ENCODE measurements around the gene ELP5. TPM values are rescaled to one million over a fixed set of nuclear protein-coding genes. Genes with fewer than 3 reads are reported as not detected.

The ELP5 gene
- total RNA-seq, 2 donors from 2014 or later = 28.1 to 70.7 TPM

- Histone ChIP-seq H3K9me3 (no peaks in the 10 kb centered on the region), H3K4me1 (peaks cover 0 to 36% of the 10 kb centered on the region in 2 donors), H3K36me3 (peaks cover 27% of the 10 kb centered on the region), H3K27ac (peak within 1 kb of the TSS; percentile 91 to 93), H3K27me3 (no peaks in the 10 kb centered on the region), H3K4me3 (peak within 1 kb of the TSS; percentile 60 to 72)
- TF ChIP-seq, protein P1, sequence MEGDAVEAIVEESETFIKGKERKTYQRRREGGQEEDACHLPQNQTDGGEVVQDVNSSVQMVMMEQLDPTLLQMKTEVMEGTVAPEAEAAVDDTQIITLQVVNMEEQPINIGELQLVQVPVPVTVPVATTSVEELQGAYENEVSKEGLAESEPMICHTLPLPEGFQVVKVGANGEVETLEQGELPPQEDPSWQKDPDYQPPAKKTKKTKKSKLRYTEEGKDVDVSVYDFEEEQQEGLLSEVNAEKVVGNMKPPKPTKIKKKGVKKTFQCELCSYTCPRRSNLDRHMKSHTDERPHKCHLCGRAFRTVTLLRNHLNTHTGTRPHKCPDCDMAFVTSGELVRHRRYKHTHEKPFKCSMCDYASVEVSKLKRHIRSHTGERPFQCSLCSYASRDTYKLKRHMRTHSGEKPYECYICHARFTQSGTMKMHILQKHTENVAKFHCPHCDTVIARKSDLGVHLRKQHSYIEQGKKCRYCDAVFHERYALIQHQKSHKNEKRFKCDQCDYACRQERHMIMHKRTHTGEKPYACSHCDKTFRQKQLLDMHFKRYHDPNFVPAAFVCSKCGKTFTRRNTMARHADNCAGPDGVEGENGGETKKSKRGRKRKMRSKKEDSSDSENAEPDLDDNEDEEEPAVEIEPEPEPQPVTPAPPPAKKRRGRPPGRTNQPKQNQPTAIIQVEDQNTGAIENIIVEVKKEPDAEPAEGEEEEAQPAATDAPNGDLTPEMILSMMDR (IDR thresholded peaks at IDR 0.05) = no peak
- DNase-seq (ENCODE audit: low spot score) = peak; percentile 94
Measured at GRCh38 chr17:7281074-7281952, 29.3 kb downstream of the ELP5 start, which contains the start of gene SLC2A4. SLC2A4 (plus strand) TSS chr17:7281718; CDS start chr17:7281935, 217 bp downstream.

GRCh38 chr17:7281953-7282751 is 30.1 kb downstream of the ELP5 start:
- no peaks in the 10 kb centered on the region for H3K27me3 ChIP-seq
- peaks cover 32% of the 10 kb centered on the region for H3K36me3 ChIP-seq
- TF ChIP-seq, protein P1 (IDR thresholded peaks at IDR 0.05) = no peak
- peaks cover 0 to 36% of the 10 kb centered on the region in 2 donors for H3K4me1 ChIP-seq
- H3K9me3 ChIP-seq = no peaks in the 10 kb centered on the region
- H3K27ac ChIP-seq = peak overlapping the region; percentile 91 to 93
- peak overlapping the region; percentile 60 to 72 for H3K4me3 ChIP-seq
- DNase-seq (ENCODE audit: low spot score) = no peak

GRCh38 chr17:7282752-7283321 is 30.8 kb downstream of the ELP5 start:
- TF ChIP-seq, protein P1 (IDR thresholded peaks at IDR 0.05) = no peak
- no peaks in the 10 kb centered on the region for H3K27me3 ChIP-seq
- no peaks in the 10 kb centered on the region for H3K9me3 ChIP-seq
- H3K36me3 ChIP-seq = peaks cover 32% of the 10 kb centered on the region
- peaks cover 0 to 36% of the 10 kb centered on the region in 2 donors for H3K4me1 ChIP-seq
- DNase-seq (ENCODE audit: low spot score) = no peak
- peak overlapping the region; percentile 91 to 93 for H3K27ac ChIP-seq
- peak overlapping the region; percentile 60 to 72 for H3K4me3 ChIP-seq

DNA sequence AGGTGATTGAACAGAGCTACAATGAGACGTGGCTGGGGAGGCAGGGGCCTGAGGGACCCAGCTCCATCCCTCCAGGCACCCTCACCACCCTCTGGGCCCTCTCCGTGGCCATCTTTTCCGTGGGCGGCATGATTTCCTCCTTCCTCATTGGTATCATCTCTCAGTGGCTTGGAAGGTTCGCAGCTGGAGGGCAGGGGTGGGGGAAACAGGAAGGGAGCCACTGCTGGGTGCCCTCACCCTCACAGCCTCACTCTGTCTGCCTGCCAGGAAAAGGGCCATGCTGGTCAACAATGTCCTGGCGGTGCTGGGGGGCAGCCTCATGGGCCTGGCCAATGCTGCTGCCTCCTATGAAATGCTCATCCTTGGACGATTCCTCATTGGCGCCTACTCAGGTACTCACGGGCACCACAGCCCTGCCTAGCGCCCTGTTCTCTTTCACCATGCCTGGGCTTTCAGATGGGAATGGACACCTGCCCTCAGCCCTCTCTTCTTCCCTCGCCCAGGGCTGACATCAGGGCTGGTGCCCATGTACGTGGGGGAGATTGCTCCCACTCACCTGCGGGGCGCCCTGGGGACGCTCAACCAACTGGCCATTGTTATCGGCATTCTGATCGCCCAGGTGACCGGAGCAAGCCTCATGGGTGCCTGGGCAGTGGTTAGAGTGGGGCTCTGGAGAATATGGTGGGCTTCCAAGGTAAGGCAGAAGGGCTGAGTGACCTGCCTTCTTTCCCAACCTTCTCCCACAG is 31.6 kb downstream of the ELP5 start:
- Histone ChIP-seq H3K36me3 (peaks cover 32% of the 10 kb centered on the region), H3K27ac (peak overlapping the region; percentile 91 to 93), H3K27me3 (no peaks in the 10 kb centered on the region), H3K4me1 (peaks cover 0 to 36% of the 10 kb centered on the region in 2 donors), H3K4me3 (peak overlapping the region in 1 of 2 donors; percentile 60), H3K9me3 (no peaks in the 10 kb centered on the region)
- TF ChIP-seq, protein P1 (IDR thresholded peaks at IDR 0.05) = no peak
- DNase-seq (ENCODE audit: low spot score) = no peak

DNA sequence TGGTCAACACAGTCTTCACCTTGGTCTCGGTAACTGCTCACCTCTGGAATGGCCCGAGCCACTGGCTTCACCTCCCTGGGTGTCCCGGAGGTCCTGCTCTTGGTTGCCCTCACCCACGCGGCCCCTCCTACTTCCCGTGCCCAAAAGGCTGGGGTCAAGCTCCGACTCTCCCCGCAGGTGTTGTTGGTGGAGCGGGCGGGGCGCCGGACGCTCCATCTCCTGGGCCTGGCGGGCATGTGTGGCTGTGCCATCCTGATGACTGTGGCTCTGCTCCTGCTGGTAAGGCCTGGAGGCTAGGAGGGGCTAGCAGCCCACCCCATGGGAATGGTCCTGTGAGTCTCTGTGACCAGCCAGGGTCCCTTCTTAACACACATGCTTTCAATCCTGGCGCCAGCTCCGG is 32.9 kb downstream of the ELP5 start:
- DNase-seq (ENCODE audit: low spot score) = no peak
- H3K4me3 ChIP-seq = no peak overlapping the region
- peaks cover 0 to 36% of the 10 kb centered on the region in 2 donors for H3K4me1 ChIP-seq
- H3K9me3 ChIP-seq = no peaks in the 10 kb centered on the region
- TF ChIP-seq, protein P1 (IDR thresholded peaks at IDR 0.05) = no peak
- no peaks in the 10 kb centered on the region for H3K27me3 ChIP-seq
- H3K36me3 ChIP-seq = peaks cover 32% of the 10 kb centered on the region
- peak overlapping the region in 1 of 2 donors; percentile 16 for H3K27ac ChIP-seq

Measured in right atrium auricular region (tissue), 2 donors.